ENCODE measurements around the gene ABR.

DNA sequence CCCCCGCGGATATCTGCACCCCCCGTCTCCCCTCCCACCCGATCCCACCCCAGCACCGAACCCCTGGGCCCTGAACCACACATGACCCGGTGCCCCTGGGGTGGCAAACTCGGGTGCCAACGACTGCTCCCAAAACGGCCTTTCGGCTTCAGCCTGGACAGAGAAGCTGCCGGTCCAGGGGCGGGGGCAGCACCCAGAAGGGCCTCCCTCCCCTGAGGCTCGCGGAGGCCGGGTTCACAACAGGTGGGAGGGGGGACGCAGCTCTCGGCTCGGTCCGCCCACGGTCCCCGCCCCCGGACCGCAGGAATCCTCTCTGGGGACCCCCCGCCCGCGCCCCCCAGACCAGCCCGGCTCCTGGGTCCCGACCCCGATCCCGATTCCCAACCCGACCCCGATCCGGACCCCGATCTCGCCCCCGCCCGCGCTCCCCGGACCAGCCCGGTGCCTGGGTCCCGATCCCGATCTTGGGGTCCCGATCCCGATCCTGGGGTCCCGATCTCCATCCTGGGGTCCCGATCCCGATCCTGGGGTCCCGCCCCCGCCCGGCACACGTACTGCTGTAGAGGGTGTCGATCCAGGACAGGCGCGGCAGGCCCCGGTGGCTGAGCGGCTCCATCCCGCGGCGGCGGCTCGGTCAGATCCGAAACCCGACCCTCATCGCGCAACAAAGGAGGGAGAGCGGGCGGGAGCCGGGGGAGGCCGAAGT, 516 bp downstream of the ABR start:
- TF ChIP-seq CTCF (conservative IDR thresholded peaks at IDR 0.05; ENCODE audit: low read depth, low read length) (no peak), EZH2 (IDR thresholded peaks at IDR 0.05; ENCODE audit: low read length, unreplicated experiment) (no peak)
